IPS-15b (cell line): ENCODE results near the gene TOR4A.

Experiments used
- H3K27me3 ChIP-seq: one replicate; pipeline ENCODE4 v1.6.1; 2013; ENCODE audit warnings: low read length; ENCODE audit not compliant: control insufficient read depth, insufficient read depth
- H3K36me3 ChIP-seq: one replicate; pipeline ENCODE4 v1.6.1; 2013; ENCODE audit warnings: low read length; ENCODE audit not compliant: control insufficient read depth, insufficient read depth
- H3K4me1 ChIP-seq: one replicate; pipeline ENCODE4 v1.6.1; 2013; ENCODE audit warnings: mild to moderate bottlenecking, low read length; ENCODE audit not compliant: control insufficient read depth, insufficient read depth
- H3K4me3 ChIP-seq: one replicate; pipeline ENCODE4 v1.5.1; 2013; ENCODE audit warnings: low read depth, low read length
- H3K9ac ChIP-seq: one replicate; pipeline ENCODE4 v1.6.1; 2013; ENCODE audit warnings: low read depth, mild to moderate bottlenecking, low read length
- H3K9me3 ChIP-seq: one replicate; pipeline ENCODE4 v1.6.1; 2013; ENCODE audit warnings: mild to moderate bottlenecking, low read length; ENCODE audit not compliant: control insufficient read depth, insufficient read depth

The TOR4A gene

DNA sequence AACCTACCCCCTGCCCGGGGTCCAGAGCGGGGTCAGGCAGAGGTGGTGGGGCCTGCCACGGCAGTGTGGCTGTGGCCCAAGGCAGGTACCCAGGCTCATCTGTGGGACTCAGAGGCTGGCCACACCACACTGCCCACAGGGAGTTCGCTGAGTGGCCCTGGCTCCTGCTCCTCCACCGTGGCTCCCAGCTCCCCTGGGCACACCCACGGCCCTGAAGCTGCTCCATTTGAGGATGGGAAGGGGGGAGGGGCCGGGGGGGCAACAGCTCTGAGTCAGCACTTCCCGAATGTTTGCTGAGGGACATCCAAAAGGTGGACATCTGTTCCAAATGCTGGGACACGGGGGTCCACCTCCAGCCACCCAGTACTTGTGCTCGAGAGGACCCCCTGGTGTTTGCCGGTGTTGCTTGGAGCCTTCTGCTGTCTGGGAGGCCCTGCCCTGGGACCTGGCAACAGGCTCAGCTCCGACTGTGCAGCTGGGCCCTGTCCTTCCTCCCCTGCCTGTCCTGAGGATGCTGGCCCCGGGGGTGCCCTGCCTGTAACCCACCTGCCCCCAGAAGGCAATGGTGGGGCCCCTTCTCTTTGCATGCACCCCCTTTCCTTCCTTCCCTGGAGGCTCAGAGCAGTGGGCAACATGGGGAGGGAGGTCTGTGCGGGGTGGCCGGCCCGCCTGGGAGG, 27.0 kb downstream of the TOR4A start:
- Histone ChIP-seq H3K9me3 (no peaks in the 10 kb centered on the region), H3K9ac (no peak overlapping the region), H3K36me3 (no peaks in the 10 kb centered on the region), H3K4me1 (peaks cover 3% of the 10 kb centered on the region), H3K27me3 (peaks cover 5% of the 10 kb centered on the region), H3K4me3 (no peak overlapping the region)

DNA sequence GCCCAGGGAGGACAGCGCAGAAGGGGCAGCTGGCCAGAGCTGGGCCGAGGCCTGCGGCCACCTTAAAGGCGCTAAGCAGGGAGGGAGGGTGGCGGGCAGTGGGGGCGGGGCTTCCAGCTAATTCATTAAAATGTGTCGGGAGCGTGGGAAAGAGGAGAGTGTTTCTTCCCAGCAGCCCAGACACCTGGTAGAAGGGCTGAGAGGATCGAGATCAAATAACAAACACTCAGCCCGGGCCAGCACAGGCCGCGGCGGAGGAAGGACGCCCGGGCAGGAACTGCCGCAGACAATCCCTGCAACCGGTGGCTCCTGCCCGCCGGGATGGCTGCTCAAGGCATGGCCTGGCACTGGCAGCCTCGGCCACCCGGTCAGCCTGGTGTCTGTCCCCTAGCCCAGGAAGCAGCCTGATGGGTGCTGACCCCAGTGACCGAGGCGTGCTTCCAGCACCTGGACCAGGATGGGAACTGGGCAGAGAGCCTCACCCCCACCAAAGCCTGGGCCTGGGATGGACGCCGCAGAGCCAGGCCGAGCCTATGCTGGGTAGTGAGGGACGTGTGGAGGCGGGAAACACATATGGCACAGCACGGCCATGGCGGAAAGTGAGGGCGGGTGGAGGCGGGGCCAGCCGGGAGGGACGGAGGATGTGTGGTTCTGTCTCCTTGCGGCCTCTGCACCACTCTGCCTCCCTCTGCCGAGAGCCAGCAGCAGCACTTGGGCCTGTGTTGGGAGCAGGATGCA, 27.7 kb downstream of the TOR4A start:
- no peaks in the 10 kb centered on the region for H3K36me3 ChIP-seq
- H3K27me3 ChIP-seq, result peaks cover 5% of the 10 kb centered on the region
- H3K4me3 ChIP-seq, result no peak overlapping the region
- H3K9me3 ChIP-seq, result no peaks in the 10 kb centered on the region
- H3K9ac ChIP-seq, result no peak overlapping the region
- H3K4me1 ChIP-seq, result peaks cover 3% of the 10 kb centered on the region

DNA sequence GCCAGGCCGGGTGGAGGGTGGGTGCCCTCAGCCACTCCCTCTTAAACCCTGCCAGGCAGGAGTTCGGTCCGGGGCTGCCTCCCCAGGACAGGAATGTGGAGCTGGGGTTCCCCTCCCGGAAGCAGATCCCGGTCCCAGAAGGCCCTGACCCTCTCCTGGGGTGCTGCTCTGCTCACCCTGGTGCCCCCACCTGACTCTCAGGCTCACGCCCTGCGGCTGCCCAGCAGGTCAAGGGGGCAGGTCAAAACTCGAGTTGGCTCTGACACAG, 28.2 kb downstream of the TOR4A start:
- no peaks in the 10 kb centered on the region for H3K36me3 ChIP-seq
- no peak overlapping the region for H3K9ac ChIP-seq
- H3K4me3 ChIP-seq, result no peak overlapping the region
- peaks cover 5% of the 10 kb centered on the region for H3K27me3 ChIP-seq
- H3K9me3 ChIP-seq, result no peaks in the 10 kb centered on the region
- peaks cover 3% of the 10 kb centered on the region for H3K4me1 ChIP-seq

DNA sequence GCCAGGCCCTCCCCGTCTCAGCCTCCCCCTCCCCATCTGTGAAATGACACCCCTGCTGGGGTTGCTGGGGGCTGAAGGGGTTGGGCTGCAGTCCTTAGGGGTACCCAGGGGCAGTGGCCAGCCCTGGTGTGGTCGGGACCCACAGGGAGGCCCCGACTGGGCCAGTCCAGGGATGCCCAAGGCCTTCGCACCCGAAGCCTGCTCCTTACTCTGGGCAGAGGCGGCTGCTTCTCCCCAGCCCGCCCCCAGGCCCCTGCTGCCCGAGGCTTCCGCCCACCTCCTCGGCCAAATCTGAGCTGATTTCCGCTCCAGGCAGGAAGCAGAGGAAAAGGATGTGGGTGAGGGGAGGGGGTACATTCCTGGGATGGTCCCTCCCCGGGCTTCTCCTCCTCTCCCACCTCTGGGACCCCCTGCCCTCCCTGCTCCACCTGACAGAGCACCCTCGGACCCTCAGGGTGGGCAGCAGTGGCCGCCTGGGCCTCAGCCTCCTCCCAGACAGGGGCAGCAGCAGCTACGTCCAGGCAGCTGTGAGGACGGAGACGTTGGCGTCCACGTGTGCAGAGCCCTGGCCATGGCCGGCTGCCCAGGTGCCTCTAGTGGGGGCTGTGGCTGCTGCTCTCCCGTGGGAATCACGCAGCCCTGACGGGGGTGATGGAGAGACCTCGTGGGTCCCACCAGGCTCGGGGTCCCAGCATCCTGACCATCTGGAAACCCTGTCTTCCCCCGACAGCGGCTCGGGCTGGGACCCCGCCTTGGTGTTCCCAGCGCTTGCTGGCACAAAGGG, 28.7 kb downstream of the TOR4A start:
- Histone ChIP-seq H3K36me3 (no peaks in the 10 kb centered on the region), H3K9me3 (no peaks in the 10 kb centered on the region), H3K9ac (no peak overlapping the region), H3K27me3 (peaks cover 5% of the 10 kb centered on the region), H3K4me1 (peaks cover 3% of the 10 kb centered on the region), H3K4me3 (no peak overlapping the region)

DNA sequence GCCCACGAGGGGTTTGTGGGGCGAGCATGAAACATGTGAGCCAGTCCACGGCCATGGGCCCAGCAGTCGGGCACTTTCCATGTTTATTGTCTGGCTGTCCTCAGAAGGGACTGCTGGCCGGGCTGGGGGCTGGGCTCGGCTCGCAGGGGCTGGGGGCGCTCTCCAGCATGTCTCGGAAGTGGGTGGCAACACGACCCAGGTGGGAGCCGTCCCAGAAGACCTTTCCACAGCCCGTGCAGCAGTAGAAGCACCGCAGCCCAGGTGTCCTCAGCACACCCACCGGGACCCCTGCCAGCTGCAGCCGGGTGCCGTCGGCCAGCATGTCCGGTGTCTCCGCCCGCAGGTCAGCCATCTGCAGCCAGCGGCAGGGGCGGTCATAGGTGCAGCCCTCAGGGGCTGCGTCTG, 29.3 kb downstream of the TOR4A start:
- Histone ChIP-seq H3K4me1 (peaks cover 3% of the 10 kb centered on the region), H3K9me3 (no peaks in the 10 kb centered on the region), H3K36me3 (no peaks in the 10 kb centered on the region), H3K9ac (no peak overlapping the region), H3K4me3 (no peak overlapping the region), H3K27me3 (peaks cover 5% of the 10 kb centered on the region)

DNA sequence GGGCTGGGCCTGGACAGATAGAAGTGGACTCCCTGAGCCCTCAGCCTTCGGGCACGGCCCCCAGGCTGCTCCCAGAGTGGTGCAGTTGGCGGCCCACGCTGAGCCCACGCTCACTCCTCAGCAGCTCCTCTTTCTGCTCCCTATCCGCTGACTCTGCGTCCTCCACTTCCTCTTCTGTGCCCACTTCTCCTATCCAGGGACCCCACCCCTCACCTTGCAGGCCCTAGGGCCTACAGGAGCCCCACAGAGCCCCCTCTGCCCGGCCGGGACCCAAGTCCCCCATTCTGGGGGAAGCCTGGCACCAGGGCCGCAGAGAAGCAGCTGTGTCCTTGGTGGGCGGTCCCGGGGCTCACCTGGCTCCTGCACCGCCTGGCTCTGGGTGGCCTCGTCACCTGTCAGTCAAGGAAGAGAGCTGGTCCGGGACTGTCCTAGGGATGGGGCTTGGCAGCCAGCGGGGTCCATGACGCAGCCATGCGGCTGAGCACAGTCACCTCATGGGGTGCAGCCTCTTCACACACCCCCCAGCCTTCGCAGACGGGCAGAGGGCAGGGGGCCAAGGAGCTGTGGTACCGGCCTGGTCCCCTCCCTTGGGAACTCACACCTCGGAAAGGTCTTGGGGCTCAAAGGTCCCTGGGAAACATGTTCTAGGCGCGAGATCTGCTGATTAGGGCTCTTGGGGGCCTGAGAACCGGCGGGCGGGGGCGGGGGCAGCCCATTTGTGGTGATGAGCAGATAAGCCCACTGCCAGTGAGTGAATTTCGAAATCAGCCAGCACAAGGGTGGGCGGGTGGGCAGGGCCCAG, 29.9 kb downstream of the TOR4A start:
- H3K4me1 ChIP-seq, result peaks cover 3% of the 10 kb centered on the region
- peaks cover 5% of the 10 kb centered on the region for H3K27me3 ChIP-seq
- H3K36me3 ChIP-seq, result no peaks in the 10 kb centered on the region
- no peak overlapping the region for H3K9ac ChIP-seq
- no peaks in the 10 kb centered on the region for H3K9me3 ChIP-seq
- no peak overlapping the region for H3K4me3 ChIP-seq

DNA sequence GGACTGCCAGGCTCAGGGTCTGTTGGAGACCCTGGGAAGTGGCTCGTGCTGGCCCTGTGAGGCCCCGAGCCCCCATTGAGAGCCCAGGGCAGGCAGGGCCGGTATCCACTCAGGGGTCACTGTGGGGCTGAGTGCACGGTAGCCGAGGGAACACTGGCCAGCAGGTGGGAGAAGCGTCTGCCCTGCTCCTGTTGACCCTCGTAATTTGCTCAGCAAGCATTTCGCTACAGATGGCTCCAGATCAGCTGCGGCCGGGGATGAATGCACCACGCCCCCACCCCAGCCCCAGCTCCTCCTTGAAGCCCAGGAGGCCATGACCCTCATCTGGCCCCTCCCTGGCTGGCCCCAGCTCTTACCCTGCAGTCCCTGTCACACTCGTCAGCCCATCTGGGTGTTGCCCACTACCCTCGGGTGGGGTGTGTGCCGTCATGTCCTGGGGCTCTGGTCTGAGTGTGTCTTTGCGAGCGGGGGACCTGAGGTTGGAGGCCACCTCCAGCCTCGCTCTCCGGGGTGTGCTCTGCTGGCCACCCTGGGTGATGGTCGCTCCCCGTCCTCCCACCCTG, 30.6 kb downstream of the TOR4A start:
- Histone ChIP-seq H3K9me3 (no peaks in the 10 kb centered on the region), H3K9ac (no peak overlapping the region), H3K36me3 (no peaks in the 10 kb centered on the region), H3K4me1 (peaks cover under 1% of the 10 kb centered on the region), H3K4me3 (no peak overlapping the region), H3K27me3 (peaks cover 3% of the 10 kb centered on the region)

DNA sequence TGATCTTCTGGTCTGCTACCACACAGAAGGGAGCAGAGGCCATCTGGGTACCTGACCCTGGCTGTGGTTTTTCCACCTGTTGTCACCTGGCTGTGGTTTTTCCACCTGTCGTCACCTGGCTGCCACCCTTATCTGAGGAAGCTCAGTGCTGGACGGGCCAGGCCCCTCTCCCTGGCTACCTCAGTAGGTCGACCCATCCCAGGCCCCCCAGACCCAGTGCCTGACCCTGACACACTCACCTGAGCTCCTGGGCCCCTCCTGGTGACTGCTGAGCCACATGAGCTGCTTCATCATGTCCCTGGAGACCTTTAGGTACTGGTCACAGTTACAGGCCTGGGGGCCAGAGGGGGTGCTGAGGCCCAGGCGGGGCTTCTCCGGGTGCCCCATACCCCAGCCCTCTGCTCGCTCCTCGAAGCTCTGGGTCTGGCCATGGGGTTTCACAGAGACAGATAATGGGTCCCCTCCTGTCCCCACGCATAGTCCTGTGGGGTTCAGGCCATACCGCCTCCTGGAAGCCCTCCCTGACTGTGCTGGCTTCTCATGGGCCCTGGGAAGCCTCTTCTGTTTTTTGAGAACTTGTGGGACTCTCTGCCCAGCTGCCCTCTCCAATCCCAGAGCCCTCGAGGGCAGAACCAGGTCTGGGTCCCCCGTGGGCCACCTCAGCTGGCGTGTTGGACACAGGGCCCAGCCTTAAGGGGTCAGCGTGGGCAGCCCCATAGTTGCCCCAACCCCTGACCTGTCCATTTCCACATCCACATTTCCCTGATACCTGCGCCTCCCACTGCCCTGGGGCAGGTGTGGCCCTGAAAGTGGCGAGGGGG, 32.1 kb downstream of the TOR4A start:
- Histone ChIP-seq H3K36me3 (no peaks in the 10 kb centered on the region), H3K4me1 (no peaks in the 10 kb centered on the region), H3K9ac (no peak overlapping the region), H3K27me3 (no peaks in the 10 kb centered on the region), H3K4me3 (no peak overlapping the region), H3K9me3 (no peaks in the 10 kb centered on the region)

DNA sequence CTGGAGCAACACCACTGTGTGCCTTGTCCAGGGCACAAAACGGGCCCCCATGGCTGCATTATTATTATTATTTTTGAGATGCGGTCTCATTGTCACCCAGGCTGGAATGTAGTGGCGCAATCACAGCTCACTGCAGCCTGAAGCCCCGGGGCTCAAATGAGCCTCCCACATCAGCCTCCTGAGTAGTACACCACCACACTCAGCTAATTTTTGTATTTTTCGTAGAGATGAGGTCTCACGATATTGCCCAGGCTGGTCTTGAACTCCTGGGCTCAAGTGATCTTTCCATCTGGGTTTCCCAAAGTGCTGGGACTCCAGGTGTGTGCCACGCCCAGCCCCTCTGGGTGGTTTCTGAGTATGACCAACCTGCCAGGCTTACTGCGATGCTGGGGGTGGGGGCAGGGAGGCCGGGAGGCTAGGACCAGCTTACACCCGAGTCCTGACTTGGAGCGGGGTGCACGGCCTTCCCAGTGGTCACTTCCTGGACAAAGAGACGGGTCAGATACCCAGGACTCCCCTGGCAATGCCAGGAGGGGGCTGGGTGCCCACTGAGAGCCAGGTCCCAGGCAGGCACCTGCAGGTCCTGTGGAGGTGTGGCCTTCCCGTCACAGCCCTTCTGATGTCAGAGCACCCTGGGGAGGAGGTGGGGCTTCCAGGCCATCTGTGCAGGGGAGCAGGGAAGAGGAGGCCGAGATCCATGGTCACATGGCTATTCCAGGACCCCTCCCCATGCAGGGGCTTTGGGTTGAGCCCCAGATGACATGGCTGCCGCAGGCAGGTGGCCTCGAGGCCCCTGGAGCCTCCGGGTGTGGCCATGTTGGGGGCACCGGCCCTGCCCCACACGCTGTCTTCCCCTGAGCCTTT, 32.9 kb downstream of the TOR4A start:
- Histone ChIP-seq H3K9ac (no peak overlapping the region), H3K36me3 (no peaks in the 10 kb centered on the region), H3K4me1 (no peaks in the 10 kb centered on the region), H3K4me3 (no peak overlapping the region), H3K27me3 (no peaks in the 10 kb centered on the region), H3K9me3 (no peaks in the 10 kb centered on the region)

DNA sequence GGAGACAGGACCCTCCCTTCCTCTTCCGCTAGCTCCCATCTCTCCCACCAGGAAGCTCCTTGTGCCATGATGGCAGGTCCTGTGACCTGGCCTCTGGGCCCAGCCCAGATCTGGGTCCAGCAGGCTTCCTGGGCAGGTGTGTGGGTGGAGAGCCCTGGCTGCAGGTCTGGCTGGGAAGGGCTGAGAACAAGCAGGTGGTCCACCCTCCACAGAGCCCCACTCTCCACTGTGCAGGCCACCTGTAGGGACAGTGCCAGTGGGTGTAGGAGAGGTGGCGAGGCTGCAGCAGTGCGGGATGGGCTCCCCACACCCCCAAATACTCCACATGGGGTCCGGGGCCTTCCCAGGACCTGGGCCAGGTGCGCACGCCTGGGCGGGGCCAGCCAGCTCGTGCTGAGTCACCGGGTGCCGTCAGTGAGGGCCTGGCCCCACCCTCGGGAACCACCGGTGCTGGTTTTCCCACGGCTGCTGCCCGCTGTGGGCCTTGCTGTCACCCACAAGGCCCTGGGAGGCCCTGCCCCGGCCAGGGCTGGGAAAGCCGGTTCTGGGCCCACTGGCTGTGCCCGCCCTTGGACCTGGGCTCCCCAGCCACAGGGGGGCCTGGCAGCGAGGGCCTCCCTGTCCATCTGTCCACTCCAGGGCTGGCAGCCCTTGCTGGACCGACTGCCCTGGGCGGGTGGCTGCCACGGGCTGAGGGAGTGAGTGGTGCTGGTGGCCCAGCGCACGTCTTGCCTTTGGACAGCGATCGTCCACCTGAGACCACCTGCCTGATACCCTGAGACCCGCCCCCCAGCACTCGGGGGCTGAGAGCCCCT, 33.9 kb downstream of the TOR4A start:
- no peaks in the 10 kb centered on the region for H3K9me3 ChIP-seq
- H3K27me3 ChIP-seq, result no peaks in the 10 kb centered on the region
- no peak overlapping the region for H3K9ac ChIP-seq
- H3K36me3 ChIP-seq, result no peaks in the 10 kb centered on the region
- H3K4me1 ChIP-seq, result no peaks in the 10 kb centered on the region
- no peak overlapping the region for H3K4me3 ChIP-seq
